B cell (primary cell): ENCODE measurements around the gene SPATA2L.

Experiments used
- EZH2 ChIP-seq: IDR thresholded peaks from 2 replicates; pipeline ENCODE4 v1.6.1; 2012; ENCODE audit warnings: borderline replicate concordance, low read depth, mild to moderate bottlenecking, moderate library complexity, low read length; ENCODE audit not compliant: insufficient read depth, poor library complexity, severe bottlenecking
- TF ChIP-seq, protein P1 (sequence below): fragments of 200-600 bp; IDR thresholded peaks from one replicate; pipeline ENCODE4 v1.8.0; 2022; ENCODE audit warnings: antibody characterized with exemption, mild to moderate bottlenecking

GRCh38 chr16:89723279-89724250 is 22.1 kb upstream of the SPATA2L start:
- no peak for TF ChIP-seq EZH2
- TF ChIP-seq, protein P1, sequence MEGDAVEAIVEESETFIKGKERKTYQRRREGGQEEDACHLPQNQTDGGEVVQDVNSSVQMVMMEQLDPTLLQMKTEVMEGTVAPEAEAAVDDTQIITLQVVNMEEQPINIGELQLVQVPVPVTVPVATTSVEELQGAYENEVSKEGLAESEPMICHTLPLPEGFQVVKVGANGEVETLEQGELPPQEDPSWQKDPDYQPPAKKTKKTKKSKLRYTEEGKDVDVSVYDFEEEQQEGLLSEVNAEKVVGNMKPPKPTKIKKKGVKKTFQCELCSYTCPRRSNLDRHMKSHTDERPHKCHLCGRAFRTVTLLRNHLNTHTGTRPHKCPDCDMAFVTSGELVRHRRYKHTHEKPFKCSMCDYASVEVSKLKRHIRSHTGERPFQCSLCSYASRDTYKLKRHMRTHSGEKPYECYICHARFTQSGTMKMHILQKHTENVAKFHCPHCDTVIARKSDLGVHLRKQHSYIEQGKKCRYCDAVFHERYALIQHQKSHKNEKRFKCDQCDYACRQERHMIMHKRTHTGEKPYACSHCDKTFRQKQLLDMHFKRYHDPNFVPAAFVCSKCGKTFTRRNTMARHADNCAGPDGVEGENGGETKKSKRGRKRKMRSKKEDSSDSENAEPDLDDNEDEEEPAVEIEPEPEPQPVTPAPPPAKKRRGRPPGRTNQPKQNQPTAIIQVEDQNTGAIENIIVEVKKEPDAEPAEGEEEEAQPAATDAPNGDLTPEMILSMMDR: no peak
